Activated CD8-positive, alpha-beta memory T cell treated with anti-CD3 and anti-CD28 coated beads for 1 hour (primary cell): ENCODE results near the gene LAPTM5.
"Not testable (repeated sequence)": the region's sequence is repeated elsewhere in the genome, so short reads cannot be mapped to it uniquely, and the experiment has no call there.

Source experiments
- DNase-seq, 2 donors: peaks; one replicate each; pipeline ENCODE4 v3.0.0-alpha.2; 2020; ENCODE audit warnings: low read depth in 1 of 2; ENCODE audit errors: extremely low read depth in 1 of 2

The LAPTM5 gene

DNA sequence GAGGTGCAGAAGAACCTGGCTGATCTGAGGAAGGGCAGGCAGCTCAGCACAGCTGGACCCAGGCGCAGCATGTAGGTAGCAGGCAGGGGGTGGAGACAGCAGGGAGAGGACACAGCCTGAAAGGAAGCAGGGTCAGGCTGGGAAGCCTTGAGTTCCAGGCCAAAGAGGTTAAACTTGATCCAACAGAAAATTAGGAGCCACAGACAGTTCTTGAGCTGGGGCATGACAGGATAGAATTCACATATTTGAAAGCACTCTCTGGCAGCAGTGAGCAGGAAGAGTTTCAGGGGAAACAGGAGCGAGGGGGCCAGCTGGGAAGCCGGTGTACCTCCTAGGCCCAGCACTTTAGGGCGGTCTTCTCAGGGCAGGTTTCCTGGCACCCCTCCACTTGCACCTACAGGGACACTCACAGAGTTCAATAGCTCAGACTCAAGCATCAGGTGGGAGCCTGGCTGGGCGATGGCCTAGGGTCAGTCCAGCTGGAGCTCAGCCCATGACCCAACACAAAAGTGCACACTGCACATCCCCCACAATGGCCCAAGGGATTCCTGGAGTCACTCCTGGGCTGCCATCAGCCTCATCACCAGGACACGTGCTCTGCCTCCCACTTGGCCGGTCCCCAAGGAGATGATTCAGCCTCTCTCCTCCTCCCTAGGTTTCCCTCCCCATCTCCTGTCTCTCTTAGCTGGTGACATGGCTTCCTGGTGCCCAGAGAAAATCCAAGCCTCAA, 56.9 kb downstream of the LAPTM5 start:
- DNase-seq = no peak

DNA sequence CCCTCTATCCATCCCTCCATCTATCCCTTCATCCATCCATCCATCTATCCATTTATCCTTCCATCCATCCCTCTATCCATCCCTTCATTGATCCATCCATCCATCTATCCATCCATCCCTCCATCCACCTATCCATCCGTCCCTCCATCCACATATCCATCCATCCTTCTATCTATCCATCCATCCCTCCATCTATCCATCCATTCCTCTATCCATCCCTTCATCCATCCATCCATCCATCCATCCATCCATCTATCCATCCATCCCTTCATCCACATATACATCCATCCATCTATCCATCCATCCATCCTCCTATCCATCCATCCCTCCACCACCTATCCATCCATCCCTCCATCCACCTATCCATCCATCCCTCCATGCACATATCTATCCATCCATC, 57.8 kb downstream of the LAPTM5 start:
- DNase-seq = no peak

DNA sequence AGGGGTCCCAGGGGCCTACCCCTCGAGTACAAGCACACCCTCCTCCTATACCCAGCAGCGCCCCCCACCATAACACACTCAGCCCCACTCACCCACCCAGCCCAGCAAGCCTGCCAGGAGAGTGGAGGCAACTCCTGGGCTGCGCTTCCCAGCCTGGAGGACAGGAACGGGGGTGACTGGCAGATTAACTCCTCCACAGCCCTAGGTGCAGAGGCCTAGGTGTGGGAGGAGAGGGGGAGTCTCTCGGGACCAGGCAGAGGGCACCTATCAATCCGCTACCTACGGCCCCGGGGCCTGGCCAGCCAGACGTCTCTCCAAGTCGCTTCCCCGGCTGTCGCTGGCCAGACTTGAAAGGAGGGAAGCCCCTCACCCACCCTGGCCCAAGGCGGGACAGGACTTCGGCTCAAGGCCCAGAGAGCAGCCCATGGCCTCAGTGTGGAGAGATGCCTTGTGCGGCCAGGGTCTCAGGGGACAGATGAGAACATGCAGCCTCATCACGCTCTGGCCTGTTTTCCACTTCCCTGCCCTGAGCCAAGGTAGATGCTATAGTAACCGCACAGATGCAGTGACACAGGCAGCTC, 59.1 kb downstream of the LAPTM5 start:
- no peak for DNase-seq

DNA sequence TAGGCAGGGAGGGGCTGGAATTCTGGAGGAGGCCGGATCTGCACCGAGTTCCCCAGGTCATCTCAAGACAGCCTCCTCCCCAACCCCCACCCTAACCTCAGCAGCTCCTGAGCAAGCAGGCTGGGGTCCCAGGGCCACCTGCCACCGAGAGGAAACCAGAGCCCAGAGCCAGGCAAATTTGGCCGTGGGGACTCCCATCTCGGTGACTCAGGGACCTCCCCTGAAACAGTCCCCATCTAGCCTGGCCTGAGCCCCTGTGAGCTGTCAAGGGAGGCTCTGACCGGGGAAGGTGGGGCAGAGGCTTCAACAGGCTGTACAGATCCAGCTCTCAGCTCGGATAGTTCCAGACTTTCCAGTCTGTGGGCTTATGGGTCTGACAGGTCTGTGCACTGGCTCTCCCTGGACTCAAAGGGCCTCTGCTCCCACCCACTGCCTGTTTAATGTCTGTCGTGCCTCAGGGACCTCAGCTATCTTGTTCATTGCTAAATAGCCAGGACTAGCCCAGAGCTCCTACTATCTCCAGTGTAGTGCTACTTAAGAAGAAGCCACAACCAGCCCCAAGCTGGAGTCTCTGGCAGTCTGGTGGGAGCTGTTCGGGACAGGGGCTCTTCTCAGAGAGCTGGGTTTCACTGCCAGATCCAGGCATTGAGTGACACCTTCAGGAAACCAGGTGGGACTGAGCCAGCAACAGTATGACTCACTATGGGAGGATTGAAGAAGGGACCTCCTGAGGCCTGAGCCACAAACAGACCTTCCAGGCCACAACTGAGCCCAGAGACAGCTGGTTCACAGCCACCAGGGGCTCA, 59.8 kb downstream of the LAPTM5 start:
- DNase-seq = no peak

DNA sequence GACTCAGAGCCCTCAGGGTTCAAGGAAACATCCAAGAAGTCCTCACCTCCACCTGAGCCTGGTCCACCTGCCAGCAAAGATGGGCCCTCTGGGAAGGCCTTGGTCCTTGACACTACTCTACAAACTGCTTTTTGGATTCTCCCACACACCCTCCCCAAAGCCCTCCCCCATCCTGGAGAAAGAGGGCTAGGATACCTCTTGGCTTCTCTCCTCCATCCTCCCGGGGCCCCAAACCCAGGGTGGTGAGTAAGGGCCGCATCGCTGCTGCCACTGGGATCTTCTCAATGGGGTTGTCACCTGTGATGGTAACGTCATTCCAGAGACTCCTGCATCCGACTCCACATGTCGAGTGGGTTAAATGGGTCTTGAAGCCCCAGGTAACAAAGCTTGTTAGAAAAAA, 60.7 kb downstream of the LAPTM5 start:
- no peak for DNase-seq

DNA sequence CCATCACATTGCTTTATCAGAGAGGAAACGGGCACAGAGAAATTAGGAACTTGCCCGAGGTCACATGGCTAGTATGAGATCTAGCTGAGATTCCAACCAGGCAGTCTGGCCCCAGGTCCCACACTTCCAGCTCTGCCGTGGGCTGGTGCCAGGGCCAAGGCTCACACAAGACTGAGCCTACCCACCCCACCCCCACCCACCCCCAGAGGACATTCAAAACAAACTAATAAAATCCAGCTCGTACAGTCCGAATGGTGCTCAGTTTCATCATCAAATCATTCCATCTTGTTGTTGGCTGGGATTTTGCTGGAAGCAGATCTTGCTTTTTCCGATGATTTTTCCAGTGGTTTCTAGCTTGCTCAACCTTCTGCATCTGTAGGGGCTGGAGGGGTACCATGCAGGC, 62.1 kb downstream of the LAPTM5 start:
- DNase-seq = no peak

DNA sequence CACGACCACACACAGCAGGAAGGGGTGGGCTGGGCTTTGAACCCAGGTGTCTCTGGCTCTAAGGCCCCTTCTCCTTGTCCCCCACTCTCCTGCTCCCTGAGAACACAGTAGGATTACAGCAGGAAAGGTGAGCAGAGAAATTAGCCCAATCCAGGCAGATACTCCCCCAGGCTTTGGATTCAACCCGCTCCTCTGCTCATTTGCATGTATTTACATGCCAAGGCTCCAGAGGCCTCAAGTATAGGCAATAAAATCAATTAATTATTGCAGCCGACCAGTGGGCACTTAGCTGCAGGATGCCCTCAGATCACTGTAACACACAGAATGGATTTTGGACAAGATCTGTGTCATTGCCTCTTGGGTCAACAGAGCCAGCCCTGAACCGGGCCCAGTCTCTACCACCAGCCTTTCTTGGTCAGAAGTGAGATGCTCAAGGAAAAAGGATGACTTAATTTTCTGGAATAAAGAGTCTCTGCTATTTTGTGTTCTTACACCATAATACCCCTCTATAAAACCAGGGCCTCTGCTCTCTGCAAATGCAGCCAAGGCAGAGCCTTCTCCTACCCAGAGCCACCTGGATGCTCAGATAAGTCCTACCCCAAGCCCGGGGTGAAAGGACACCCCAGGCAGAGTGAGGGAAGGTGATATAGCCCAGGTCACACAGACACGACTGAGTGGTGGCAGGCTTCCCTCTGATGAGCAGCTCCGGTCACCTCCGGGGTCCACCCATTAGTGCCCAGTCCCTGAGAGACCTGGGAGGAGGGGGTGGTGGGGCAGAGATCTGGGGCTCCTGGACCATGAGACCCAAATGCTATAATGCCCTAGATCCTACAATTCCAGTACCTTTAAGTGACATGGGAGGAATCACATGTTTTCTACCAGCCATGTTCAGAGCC, 63.0 kb downstream of the LAPTM5 start:
- DNase-seq = no peak

DNA sequence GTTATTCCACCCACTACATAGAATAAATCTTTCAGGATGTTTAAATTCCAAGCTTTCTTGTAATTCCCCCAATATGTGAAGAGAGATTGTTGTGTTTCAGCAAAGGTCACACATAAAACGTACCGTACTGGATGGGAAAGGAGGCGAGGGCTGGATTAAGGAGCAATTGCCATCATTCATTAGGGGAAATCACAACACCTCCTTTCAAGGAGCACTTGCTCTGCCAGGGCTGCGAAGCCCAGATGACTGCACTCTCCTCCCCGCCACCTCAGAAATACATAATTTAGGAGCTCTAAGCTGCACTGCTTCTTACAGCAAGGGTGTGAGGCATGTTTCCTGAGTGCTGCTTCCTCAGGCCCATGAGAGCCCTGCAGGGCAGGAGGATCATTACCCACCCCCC, 63.8 kb downstream of the LAPTM5 start:
- DNase-seq = no peak

DNA sequence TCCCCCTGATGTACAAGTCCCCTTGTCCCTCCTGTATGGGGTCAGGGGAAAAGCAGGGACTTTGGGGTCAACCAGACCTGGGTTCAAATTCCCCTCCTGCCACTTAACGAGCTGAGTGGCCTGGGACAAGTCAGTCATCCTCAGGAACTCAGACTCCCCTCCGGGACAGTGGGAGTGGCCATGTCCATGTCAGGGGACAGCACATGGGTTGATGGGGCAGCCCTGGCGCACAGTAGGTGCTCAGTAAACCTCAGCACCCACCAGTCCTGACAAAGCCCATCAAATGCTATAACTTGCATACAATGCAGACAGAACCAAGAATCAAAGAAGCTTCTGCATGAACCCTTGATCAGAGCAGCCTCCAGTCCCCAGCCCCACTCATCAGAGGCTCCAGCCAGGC, 64.2 kb downstream of the LAPTM5 start:
- no peak for DNase-seq

DNA sequence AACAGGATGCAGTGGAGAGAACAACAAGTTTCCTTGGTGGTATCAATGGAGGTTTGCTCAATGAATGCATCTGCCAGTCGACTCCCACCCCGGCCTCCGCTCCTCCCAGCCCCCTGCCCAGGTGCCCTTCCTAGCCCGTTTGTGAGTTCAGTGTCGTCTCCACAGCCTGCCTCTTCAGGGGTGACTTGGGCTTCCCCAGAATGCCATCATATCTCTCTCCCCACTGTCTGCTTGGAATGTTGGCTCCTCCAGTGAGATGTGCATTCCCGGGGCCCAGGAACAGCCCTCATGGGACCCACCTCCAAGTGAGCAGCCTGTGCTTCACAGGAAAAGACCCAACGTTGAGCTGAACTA, 64.6 kb downstream of the LAPTM5 start:
- no peak for DNase-seq

DNA sequence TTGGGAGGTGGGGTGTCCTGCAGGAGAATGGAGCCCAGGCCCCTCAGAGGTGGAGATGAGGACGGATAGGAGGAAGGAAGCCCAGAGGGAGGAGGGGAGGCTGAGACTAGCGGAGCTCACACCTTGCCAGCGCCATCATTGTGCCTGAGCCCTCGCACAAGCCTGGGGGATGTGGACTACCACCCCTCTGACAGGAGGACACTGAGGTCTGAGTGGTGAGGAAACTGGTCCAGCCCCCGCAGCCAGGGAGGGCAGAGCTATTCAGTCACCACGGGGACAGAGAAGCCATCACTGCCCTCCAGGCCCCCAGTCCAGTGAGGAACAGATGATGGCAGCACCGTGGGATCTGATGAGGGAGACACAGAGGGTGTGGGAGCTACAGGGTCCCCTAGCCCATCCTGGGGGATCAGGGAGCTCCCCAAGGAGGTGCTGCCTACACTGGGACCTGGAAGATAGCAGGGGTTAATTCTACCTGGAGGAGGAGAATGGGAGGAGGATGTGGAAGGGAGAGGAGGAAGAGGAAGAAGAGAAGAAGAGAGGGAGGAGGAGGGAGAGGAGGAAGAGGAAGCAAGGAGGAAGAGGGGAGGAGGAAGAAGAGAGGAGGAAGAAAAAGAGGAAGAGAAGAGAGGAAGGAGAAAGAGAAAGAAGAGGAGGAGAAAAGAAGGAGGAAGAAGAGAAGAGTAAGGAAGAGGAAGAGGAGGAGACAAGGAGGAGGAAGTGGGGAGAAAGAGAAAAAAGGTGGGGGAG, 65.2 kb downstream of the LAPTM5 start:
- DNase-seq = no peak

DNA sequence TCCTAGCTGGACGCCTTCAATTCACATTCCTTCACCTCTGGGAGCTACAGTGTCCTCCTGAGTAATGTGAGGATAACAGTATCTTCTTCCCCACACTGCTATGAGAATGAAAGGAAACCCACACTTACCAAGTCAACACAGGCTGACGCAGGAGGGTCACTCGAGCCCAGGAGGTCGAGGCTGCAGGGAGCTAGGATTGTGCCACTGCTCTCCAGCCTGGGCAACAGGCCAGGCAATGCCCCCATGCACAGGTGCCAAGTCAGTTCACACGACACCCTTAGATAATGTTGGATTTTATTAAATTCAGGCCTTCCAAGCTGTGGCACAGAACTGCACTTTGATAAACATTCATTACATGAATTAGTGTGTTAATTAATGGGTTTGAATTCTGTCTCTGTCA, 66.1 kb downstream of the LAPTM5 start:
- DNase-seq = no peak

DNA sequence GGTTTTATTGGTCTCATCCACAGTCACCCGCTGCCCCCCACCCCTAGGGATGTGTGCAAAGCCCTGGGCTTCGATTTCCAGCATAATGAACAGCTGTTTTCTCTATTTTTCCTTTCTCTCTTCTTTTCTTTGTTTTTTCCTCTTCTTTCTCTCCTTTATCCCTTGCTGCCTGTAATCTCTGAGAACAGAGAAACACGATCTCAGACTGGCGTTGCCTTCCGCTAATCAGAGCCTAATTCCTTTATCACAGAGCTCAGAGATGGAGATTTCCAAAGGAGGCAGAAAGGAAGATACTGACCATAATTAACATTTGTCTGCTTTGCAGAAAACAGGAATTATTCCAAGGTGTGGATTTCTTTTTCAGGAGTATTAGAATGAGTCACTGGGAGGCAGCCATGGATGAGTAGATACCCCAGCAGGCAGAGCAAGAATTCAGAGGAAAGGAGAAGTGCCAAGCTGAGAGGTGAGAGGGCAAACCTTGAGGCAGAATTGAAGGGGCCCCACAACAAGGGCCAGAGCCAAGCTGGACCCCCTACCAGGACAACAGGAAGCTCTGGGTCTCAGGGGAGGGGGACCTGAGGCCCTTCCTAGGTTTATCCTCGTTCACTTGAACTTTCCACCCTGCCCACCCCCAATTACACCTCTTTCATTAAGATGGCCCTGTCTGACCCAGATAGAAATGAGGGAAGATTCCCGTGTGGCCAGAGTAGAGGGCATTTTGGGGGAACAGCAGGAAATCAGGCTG, 67.5 kb downstream of the LAPTM5 start:
- no peak for DNase-seq

DNA sequence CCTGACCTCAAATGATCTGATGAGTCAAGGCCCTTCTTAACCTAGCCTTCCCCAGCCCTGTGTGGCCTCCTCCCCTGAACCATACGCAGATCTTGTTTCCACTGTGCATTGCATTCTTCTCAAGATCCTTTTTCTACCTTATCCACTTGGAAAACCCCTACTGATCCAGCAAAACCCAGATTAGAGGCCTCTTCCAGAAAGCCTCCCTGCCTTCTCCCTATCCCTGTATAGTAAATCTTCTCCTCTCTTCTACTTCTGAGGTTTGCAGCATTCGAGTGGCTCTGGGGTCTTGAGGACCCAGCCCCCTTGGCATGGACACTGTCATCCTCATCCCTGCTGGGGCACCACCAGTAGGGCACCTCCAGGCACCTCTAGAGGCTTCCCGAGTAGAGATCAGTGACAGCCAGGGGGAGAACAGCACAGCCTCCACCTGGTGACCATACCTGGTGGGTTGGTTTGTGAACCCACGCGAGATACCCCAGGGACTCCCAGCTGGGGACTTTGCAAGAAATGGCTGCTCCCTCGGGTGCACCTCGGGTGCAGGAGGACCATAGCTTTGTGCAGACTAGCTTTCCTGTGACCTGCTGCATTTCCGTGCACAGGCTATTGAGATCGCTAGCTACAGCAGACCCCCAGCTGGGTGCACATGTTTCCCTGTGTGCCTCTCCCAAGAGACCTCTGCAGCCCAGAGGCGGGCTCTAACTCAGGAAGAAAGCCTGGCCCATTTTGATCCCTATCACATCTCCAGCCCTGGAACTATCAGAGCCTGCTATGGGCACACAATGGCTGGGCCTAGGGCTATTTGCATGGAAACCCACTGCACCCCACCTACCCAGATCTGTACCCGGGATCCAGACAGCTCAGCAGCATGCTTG, 68.4 kb downstream of the LAPTM5 start:
- no peak for DNase-seq

DNA sequence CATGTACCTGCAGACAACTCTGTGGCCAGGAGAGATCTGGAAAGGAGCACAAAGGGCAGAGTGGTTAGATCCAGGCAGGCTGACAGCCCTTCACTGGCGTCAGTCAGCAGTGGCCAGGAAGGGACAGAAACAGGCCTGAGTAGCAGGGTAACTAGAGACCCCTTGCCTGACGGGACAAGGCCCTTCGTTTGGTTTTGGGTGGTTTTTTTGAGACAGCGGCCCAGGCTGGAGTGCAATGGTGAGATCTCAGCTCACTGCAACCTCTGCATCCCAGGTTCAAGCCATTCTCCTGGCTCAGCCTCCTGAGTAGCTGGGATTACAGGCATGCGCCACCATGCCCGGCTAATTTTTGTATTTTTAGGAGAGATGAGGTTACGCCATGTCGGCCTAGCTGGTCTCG, 69.1 kb downstream of the LAPTM5 start:
- not testable (repeated sequence) for DNase-seq

DNA sequence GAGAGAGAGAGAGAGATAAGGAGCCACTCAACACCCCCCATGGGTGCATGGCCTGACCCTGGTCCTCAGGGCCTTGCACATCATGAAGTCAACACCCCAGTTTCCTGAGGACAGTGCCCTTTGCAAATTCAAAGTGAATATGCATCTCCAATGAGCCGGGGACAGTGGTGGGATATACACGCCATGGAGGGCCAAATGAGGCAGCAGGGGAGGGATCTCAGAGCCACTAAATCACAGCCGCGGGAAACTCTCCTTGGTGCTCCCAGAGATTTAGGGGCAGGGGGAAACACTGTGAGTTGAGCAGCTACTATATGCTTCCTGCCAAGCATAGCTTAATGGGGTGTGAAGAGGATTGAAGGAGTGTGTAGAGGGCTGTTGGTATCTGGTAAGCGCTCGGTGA, 69.7 kb downstream of the LAPTM5 start:
- no peak for DNase-seq

DNA sequence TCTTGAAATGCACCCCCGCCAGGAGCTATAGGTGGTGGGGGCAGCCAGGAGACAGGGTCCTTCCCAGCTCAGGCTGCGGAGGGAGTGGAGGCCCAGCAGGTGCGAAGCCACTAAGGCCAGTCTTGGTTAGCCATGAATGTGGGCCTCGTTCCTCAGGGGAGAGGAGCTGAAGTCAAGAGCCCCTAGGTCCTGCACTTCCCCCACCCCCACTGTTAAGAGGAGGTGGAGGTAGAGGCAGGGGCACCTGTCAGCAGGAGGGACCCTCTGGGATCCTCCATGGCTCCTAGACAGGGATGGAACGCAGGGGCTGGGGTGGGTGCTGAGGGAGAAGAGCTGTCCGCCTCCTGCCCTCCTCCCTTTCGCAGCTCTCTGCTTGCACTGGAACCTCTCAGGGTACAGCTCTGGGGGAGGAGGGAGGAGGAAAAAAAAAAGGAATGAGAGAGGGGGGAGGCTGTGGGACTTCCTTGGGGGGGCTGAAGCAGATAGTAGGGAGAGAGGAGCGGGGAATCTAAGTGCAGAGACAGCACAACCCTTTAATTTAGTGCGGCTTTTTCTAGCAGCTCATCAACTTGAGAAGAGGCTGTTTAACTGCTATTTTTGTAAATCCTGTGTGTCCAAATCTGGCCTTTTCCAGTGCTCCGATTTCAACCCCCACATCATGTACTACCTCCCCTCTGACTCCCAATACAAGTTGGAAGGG, 71.2 kb downstream of the LAPTM5 start:
- no peak for DNase-seq

DNA sequence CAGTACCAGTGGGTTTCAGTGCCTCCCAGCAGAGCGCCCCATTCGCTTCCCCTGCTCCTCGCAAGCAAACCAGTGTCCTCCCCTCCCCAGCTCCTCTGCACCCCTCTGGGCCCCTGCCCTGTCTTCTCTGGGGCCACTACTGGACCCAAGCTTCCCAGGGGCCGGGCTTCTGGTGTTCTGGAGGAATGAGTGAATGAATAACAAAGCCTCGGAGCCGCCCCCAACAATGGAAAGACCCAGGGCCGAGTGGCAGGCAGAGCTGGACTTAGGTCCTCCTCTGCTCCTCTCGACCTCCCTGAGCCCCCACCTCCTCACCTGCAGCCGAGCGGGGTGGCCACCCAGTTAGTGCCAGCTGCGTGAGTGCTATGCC, 71.8 kb downstream of the LAPTM5 start:
- DNase-seq = no peak
